Ascending aorta (tissue), 2 donors: ENCODE measurements around the gene ST7. TPM values are rescaled to one million over a fixed set of nuclear protein-coding genes. Genes with fewer than 3 reads are reported as not detected.
"Not testable (repeated sequence)": the region's sequence is repeated elsewhere in the genome, so short reads cannot be mapped to it uniquely, and the experiment has no call there.

Experiments used
- DNase-seq, 2 donors: peaks; one replicate each; pipeline ENCODE4 v3.0.0-alpha.2; 2019; ENCODE audit warnings: low spot score in 2 of 2
- H3K27ac ChIP-seq, 2 donors: fragments of 200-600 bp; sonication (generic); one replicate each; pipeline ENCODE4 v1.5.1; 2016 to 2017; ENCODE audit warnings: mild to moderate bottlenecking in 1 of 2
- H3K27me3 ChIP-seq: fragments of 200-600 bp; sonication (generic); one replicate; pipeline ENCODE4 v1.5.1; 2017
- H3K36me3 ChIP-seq, 2 donors: fragments of 200-600 bp; sonication (generic); one replicate each; pipeline ENCODE4 v1.5.1; 2016
- H3K4me1 ChIP-seq, 2 donors: fragments of 200-600 bp; sonication (generic); one replicate each; pipeline ENCODE4 v1.5.1; 2016 to 2017; ENCODE audit warnings: mild to moderate bottlenecking in 1 of 2
- H3K4me3 ChIP-seq, 2 donors: fragments of 200-600 bp; sonication (generic); one replicate each; pipeline ENCODE4 v1.5.1; 2016 to 2017; ENCODE audit warnings: mild to moderate bottlenecking in 1 of 2
- H3K9me3 ChIP-seq, 2 donors: fragments of 200-600 bp; sonication (generic); one replicate each; pipeline ENCODE4 v1.5.1; 2016
- CTCF ChIP-seq, 3 experiments: fragments of 200-600 bp in 2 of 3; fragments of 450-650 bp in 1 of 3; sonication (generic) in 2 of 3; IDR thresholded peaks; one replicate each; pipeline ENCODE4 v1.5.1; 2016 to 2019; ENCODE audit warnings: antibody characterized with exemption in 3 of 3, mild to moderate bottlenecking in 1 of 3, moderate library complexity in 1 of 3
- intact Hi-C: fragments of 100-400 bp; cut with DNase I; formaldehyde crosslinking; loops from one replicate; pipeline ENCODE4 v1.15.1; 2023
- total RNA-seq: library from RNA; depleted of rRNA; stranded (reverse); fragments of >200 nt; gene quantifications from one replicate; pipeline ENCODE4 v1.1.0, GENCODE V29; 2016

Gene ST7
- total RNA-seq, 1 donor from 2014 or later: 19.2 TPM

- Histone ChIP-seq H3K27me3 (no peaks in the 10 kb centered on the region), H3K9me3 (no peaks in the 10 kb centered on the region), H3K4me3 (peak overlapping the region in 1 of 2 donors; percentile 63), H3K4me1 (peaks cover 3 to 21% of the 10 kb centered on the region in 2 donors), H3K27ac (no peak overlapping the region), H3K36me3 (no peaks in the 10 kb centered on the region)
- no peak for DNase-seq
- intact Hi-C loops: loop anchor here (5.0 kb wide), 1 partner anchor 36 kb away; no protein-coding TSS in a partner anchor
- no peak for TF ChIP-seq CTCF (IDR thresholded peaks at IDR 0.05)
These were observed 70.1 kb downstream of the ST7 start for GRCh38 chr7:117023325-117023854.

GRCh38 chr7:117024811-117025210, 71.5 kb downstream of the ST7 start:
- H3K36me3 ChIP-seq: no peaks in the 10 kb centered on the region
- no peak for TF ChIP-seq CTCF (IDR thresholded peaks at IDR 0.05)
- intact Hi-C loops: loop anchor here (5.0 kb wide), 1 partner anchor 38 kb away; no protein-coding TSS in a partner anchor
- H3K27ac ChIP-seq: no peak overlapping the region
- no peak for DNase-seq
- no peaks in the 10 kb centered on the region for H3K27me3 ChIP-seq
- no peak overlapping the region for H3K4me3 ChIP-seq
- H3K9me3 ChIP-seq: peaks cover 0 to 4% of the 10 kb centered on the region in 2 donors
- peaks cover 3 to 21% of the 10 kb centered on the region in 2 donors for H3K4me1 ChIP-seq

- Histone ChIP-seq H3K4me3 (no peak overlapping the region), H3K4me1 (peaks cover 3 to 15% of the 10 kb centered on the region in 2 donors), H3K36me3 (no peaks in the 10 kb centered on the region), H3K27ac (peak overlapping the region in 1 of 2 donors; percentile 27), H3K27me3 (no peaks in the 10 kb centered on the region), H3K9me3 (peaks cover 4 to 13% of the 10 kb centered on the region in 2 donors)
- TF ChIP-seq CTCF (IDR thresholded peaks at IDR 0.05): no peak
- no peak for DNase-seq
- intact Hi-C loops: no loop called here
These were observed 72.6 kb downstream of the ST7 start for GRCh38 chr7:117025891-117026290.

GRCh38 chr7:117030346-117030745, 77.0 kb downstream of the ST7 start:
- H3K4me3 ChIP-seq: not testable (repeated sequence)

GRCh38 chr7:117030793-117031192, 77.5 kb downstream of the ST7 start:
- H3K9me3 ChIP-seq: peaks cover 5 to 14% of the 10 kb centered on the region in 2 donors
- H3K27ac ChIP-seq, DNase-seq, intact Hi-C loops, H3K4me1 ChIP-seq, H3K27me3 ChIP-seq, H3K4me3 ChIP-seq, H3K36me3 ChIP-seq: not testable (repeated sequence)

More at GRCh38 chr7:117030346-117030745, 77.0 kb downstream of the ST7 start:
- H3K4me1 ChIP-seq, intact Hi-C loops, H3K27ac ChIP-seq, DNase-seq, H3K36me3 ChIP-seq, H3K27me3 ChIP-seq: not testable (repeated sequence)
- peaks cover 5 to 14% of the 10 kb centered on the region in 2 donors for H3K9me3 ChIP-seq

GRCh38 chr7:117032810-117033209, 79.5 kb downstream of the ST7 start:
- peak overlapping the region; percentile 0 to 38 for H3K27ac ChIP-seq
- DNase-seq: no peak
- peaks cover 5 to 14% of the 10 kb centered on the region in 2 donors for H3K9me3 ChIP-seq
- H3K4me3 ChIP-seq: no peak overlapping the region
- no peaks in the 10 kb centered on the region for H3K27me3 ChIP-seq
- intact Hi-C loops: no loop called here
- TF ChIP-seq CTCF (IDR thresholded peaks at IDR 0.05): no peak
- H3K4me1 ChIP-seq: peaks cover 0 to 3% of the 10 kb centered on the region in 2 donors
- H3K36me3 ChIP-seq: no peaks in the 10 kb centered on the region
